Kidney glomerular epithelial cell (primary cell): Measurements from ENCODE around the gene FAM200B.

Experiments
- DNase-seq: peaks from one replicate; lab custom pipeline; 2025; lab: John Stamatoyannopoulos, UW

FAM200B gene

DNA sequence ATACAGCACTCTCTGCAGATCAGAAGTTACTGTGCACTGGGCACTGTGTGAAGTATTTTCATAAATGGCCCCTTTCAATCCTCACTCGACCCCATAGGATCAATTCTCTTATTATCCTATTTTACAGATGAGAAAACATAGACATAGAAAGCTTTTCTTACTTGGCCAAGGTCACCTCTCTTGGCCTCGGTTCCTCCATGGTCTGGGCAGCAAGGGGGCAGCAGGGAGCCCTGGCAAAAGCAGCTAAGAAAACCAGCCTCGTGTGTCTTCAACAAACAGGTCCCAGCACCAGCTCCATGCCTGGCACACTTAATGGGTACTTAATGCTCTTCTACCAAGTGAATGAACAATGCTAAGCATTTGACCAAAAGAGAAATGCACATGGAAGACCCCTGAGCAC lies 55.6 kb downstream of the FAM200B start:
- no peak for DNase-seq

GRCh38 chr4:15738877-15739276 lies 57.2 kb downstream of the FAM200B start:
- no peak for DNase-seq
